ENCODE results near the gene SLC38A8.

DNA sequence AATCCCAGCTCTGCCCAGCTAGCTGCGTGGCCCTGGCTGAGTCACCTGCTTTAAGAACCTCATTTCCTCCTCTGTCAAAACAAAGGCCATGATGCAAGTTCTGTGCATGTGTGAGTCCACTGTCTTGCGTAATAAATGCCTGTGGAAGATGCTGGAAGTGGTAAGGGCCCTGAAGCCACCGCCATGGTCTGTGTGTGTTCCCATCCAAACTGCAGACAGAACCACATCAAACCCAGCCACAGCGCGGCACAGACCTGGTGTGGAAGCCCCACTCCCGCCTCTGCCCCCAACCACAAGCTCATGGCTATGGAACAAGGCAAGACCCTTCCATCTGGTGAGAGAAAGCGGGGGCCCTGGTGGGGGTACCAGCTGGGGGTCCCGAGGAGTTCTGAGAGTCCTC, 48.5 kb downstream of the SLC38A8 start:
- TF ChIP-seq POLR2A (IDR thresholded peaks at IDR 0.05) = no peak
- TF ChIP-seq, protein P1, sequence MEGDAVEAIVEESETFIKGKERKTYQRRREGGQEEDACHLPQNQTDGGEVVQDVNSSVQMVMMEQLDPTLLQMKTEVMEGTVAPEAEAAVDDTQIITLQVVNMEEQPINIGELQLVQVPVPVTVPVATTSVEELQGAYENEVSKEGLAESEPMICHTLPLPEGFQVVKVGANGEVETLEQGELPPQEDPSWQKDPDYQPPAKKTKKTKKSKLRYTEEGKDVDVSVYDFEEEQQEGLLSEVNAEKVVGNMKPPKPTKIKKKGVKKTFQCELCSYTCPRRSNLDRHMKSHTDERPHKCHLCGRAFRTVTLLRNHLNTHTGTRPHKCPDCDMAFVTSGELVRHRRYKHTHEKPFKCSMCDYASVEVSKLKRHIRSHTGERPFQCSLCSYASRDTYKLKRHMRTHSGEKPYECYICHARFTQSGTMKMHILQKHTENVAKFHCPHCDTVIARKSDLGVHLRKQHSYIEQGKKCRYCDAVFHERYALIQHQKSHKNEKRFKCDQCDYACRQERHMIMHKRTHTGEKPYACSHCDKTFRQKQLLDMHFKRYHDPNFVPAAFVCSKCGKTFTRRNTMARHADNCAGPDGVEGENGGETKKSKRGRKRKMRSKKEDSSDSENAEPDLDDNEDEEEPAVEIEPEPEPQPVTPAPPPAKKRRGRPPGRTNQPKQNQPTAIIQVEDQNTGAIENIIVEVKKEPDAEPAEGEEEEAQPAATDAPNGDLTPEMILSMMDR (IDR thresholded peaks at IDR 0.05) = no peak

Measured in thyroid gland (tissue), 4 donors.